Smooth muscle cell (in vitro differentiated cells): Measurements from ENCODE around the gene NUDT7. TPM values are rescaled to one million over a fixed set of nuclear protein-coding genes. Genes with fewer than 3 reads are reported as not detected.

ENCODE experiments used
- DNase-seq: peaks from one replicate; lab custom pipeline; 2025; ENCODE audit not compliant: unreplicated experiment; lab: John Stamatoyannopoulos, UW
- H2AFZ ChIP-seq: fragments of 200-600 bp; sonication (generic); 2 replicates; pipeline ENCODE4 v1.6.0; 2016; ENCODE audit warnings: antibody characterized with exemption, low read depth, mild to moderate bottlenecking
- H3F3A ChIP-seq: fragments of 200-600 bp; sonication (generic); 2 replicates; pipeline ENCODE4 v1.6.0; 2017; ENCODE audit warnings: antibody characterized with exemption, low read depth
- H3K27ac ChIP-seq: fragments of 200-600 bp; sonication (generic); 2 replicates; pipeline ENCODE4 v1.5.1; 2016; ENCODE audit warnings: low read depth, mild to moderate bottlenecking
- H3K27me3 ChIP-seq: fragments of 200-600 bp; sonication (generic); 2 replicates; pipeline ENCODE4 v1.6.1; 2016; ENCODE audit warnings: low read depth, mild to moderate bottlenecking
- H3K36me3 ChIP-seq: fragments of 200-600 bp; sonication (generic); 2 replicates; pipeline ENCODE4 v1.5.1; 2016; ENCODE audit warnings: low read depth
- H3K4me1 ChIP-seq: fragments of 200-600 bp; sonication (generic); 2 replicates; pipeline ENCODE4 v1.5.1; 2016; ENCODE audit warnings: low read depth
- H3K4me2 ChIP-seq: fragments of 200-600 bp; sonication (generic); 2 replicates; pipeline ENCODE4 v1.6.0; 2016; ENCODE audit warnings: mild to moderate bottlenecking
- H3K4me3 ChIP-seq: fragments of 200-600 bp; sonication (generic); 2 replicates; pipeline ENCODE4 v1.5.1; 2016; ENCODE audit warnings: mild to moderate bottlenecking
- H3K79me2 ChIP-seq: fragments of 200-600 bp; sonication (generic); 2 replicates; pipeline ENCODE4 v1.6.0; 2016; ENCODE audit warnings: low read depth, mild to moderate bottlenecking
- H3K9ac ChIP-seq: fragments of 200-600 bp; sonication (generic); 2 replicates; pipeline ENCODE4 v1.6.0; 2016; ENCODE audit warnings: low read depth
- H3K9me3 ChIP-seq: fragments of 200-600 bp; sonication (generic); replicated peaks from 2 replicates; pipeline ENCODE4 v1.5.1; 2016; ENCODE audit warnings: low read depth
- H4K20me1 ChIP-seq: fragments of 200-600 bp; sonication (generic); 2 replicates; pipeline ENCODE4 v1.6.0; 2016; ENCODE audit warnings: low read depth
- WGBS: methylation state at CpG from one replicate; pipeline ENCODE4 v1.1.7; 2016; ENCODE audit warnings: low lambda C conversion rate; 5-methylcytosine and 5-hydroxymethylcytosine counted together
- polyA plus RNA-seq: library from polyadenylated mRNA; unstranded; fragments of >200 nt; fragmentation: Nextera tagmentation; extraction: Ambion mirVana; gene quantifications from 2 replicates; pipeline ENCODE4 v1.2.1, GENCODE V29; 2016
- total RNA-seq: library from RNA; depleted of rRNA; stranded (reverse); fragments of >200 nt; gene quantifications from 2 replicates; pipeline ENCODE4 v1.2.3, GENCODE V29; 2014
- TF ChIP-seq, protein P1 (sequence below): fragments of 200-600 bp; sonication (generic); IDR thresholded peaks from 2 replicates; pipeline ENCODE4 v1.5.1; 2017; ENCODE audit warnings: borderline replicate concordance, mild to moderate bottlenecking, antibody characterized with exemption; ENCODE audit not compliant: insufficient read depth, poor library complexity, severe bottlenecking

NUDT7 gene
- total and polyA plus RNA-seq, 2 experiments from 2014 or later, result 2.8 to 4.6 TPM

DNA sequence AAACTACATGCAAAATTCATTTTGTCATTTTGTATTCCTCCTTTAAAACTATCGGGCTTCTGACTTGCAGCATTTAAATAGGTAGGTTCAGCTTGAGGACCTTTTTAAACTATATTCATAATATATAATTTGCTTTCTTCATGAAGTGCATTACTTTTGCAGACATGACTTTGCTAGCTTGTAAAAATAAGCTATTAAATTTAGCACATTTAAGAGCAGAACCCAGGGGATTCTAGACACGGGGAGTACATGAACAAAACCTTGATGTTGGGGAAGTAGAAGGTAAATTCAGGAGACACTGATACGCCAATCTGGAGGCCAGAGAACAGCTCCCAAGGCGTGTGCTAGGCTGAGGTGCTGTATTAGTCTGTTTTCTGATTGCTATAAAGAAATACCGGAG is 32.3 kb upstream of the NUDT7 start:
- H3K36me3 ChIP-seq, result no peaks in the 10 kb centered on the region
- DNase-seq, result no peak
- H3F3A ChIP-seq, result no peaks in the 10 kb centered on the region
- no peaks in the 10 kb centered on the region for H3K4me1 ChIP-seq
- no peaks in the 10 kb centered on the region for H3K79me2 ChIP-seq
- no peaks in the 10 kb centered on the region for H3K9me3 ChIP-seq
- H3K4me2 ChIP-seq, result no peak overlapping the region
- H2AFZ ChIP-seq, result no peak overlapping the region
- H3K27ac ChIP-seq, result no peak overlapping the region
- peaks cover 4% of the 10 kb centered on the region for H3K27me3 ChIP-seq
- 90% methylated on average over 5 of the region's 5 CpGs for WGBS
- TF ChIP-seq, protein P1, sequence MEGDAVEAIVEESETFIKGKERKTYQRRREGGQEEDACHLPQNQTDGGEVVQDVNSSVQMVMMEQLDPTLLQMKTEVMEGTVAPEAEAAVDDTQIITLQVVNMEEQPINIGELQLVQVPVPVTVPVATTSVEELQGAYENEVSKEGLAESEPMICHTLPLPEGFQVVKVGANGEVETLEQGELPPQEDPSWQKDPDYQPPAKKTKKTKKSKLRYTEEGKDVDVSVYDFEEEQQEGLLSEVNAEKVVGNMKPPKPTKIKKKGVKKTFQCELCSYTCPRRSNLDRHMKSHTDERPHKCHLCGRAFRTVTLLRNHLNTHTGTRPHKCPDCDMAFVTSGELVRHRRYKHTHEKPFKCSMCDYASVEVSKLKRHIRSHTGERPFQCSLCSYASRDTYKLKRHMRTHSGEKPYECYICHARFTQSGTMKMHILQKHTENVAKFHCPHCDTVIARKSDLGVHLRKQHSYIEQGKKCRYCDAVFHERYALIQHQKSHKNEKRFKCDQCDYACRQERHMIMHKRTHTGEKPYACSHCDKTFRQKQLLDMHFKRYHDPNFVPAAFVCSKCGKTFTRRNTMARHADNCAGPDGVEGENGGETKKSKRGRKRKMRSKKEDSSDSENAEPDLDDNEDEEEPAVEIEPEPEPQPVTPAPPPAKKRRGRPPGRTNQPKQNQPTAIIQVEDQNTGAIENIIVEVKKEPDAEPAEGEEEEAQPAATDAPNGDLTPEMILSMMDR, result no peak
- no peak overlapping the region for H3K9ac ChIP-seq
- no peak overlapping the region for H3K4me3 ChIP-seq
- no peaks in the 10 kb centered on the region for H4K20me1 ChIP-seq

DNA sequence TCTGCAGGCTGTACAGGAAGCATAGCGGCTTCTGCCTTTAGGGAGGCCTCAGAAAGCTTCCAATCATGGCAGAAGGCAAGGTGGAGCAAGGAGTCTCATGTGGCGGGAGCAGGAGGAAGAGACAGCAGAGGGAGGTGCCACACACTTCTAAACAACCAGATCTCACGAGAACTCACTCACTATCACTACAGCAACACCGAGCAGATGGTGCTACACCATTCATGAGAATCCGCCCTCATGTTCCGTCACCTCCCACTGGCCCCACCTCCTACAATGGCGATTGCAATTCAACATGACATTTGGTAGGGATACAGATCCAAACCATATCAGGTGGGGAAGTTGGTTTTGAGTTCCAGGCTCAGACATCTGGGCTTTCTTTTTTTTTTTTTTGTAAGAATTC is 31.9 kb upstream of the NUDT7 start:
- H3F3A ChIP-seq, result no peaks in the 10 kb centered on the region
- no peak for DNase-seq
- TF ChIP-seq, protein P1, result no peak

DNA sequence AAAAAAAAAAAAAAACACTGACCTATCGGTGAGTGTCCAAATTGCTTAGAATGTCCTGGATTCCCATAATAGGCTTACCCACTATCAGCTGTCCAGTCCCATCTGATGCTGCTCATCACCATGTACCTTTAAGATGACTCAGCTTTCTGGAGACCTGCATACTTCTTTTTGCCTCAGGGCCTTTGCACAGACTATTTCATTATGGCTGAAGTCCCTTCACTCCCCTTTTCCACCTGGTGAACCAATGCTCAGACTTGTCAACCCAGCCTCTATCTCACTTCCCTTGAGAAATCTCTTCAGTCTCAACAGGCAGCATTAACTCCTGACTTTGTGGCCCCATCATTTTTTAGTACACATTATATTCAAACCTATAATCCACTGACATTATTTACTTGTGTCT is 29.7 kb upstream of the NUDT7 start:
- 100% methylated on average over 1 of the region's 1 CpG for WGBS
- TF ChIP-seq, protein P1, result no peak
- Histone ChIP-seq H3K79me2 (no peaks in the 10 kb centered on the region), H3K9me3 (no peaks in the 10 kb centered on the region), H4K20me1 (no peaks in the 10 kb centered on the region), H3K36me3 (no peaks in the 10 kb centered on the region), H3K4me2 (no peak overlapping the region), H2AFZ (no peak overlapping the region), H3F3A (no peaks in the 10 kb centered on the region), H3K4me1 (no peaks in the 10 kb centered on the region), H3K27ac (no peak overlapping the region), H3K9ac (no peak overlapping the region), H3K4me3 (no peak overlapping the region), H3K27me3 (peaks cover 4% of the 10 kb centered on the region)
- no peak for DNase-seq

More for the DNA sequence above, 31.9 kb upstream of the NUDT7 start:
- H4K20me1 ChIP-seq, result no peaks in the 10 kb centered on the region
- H3K9me3 ChIP-seq, result no peaks in the 10 kb centered on the region
- H3K9ac ChIP-seq, result no peak overlapping the region
- no peak overlapping the region for H3K27ac ChIP-seq
- no peaks in the 10 kb centered on the region for H3K4me1 ChIP-seq
- H3K27me3 ChIP-seq, result peaks cover 4% of the 10 kb centered on the region
- 80% methylated on average over 7 of the region's 7 CpGs for WGBS
- H3K4me3 ChIP-seq, result no peak overlapping the region
- H2AFZ ChIP-seq, result no peak overlapping the region
- no peaks in the 10 kb centered on the region for H3K36me3 ChIP-seq
- H3K79me2 ChIP-seq, result no peaks in the 10 kb centered on the region
- H3K4me2 ChIP-seq, result no peak overlapping the region

DNA sequence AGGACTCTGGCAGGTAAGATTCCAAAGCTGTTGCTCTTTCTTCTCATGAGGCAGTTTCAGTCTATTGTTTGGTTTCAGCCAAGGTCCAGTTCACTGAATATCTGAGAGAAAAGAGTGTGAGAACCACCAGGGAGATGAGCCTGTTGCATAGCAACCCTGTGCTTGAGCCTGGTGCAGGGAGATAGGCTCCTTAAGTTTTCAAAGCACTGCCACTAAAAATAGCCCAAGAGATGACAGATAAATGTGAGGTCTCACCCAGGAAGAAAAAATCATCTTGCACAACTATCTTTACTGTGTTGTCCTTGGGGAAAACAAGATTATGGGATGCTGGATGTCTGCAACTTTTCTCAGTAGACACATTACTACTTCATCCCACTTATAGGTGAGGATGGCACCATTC is 26.2 kb upstream of the NUDT7 start:
- Histone ChIP-seq H3K27me3 (no peaks in the 10 kb centered on the region), H3K36me3 (no peaks in the 10 kb centered on the region), H3K4me2 (no peak overlapping the region), H3K79me2 (no peaks in the 10 kb centered on the region), H4K20me1 (no peaks in the 10 kb centered on the region), H3K27ac (no peak overlapping the region), H3F3A (no peaks in the 10 kb centered on the region), H3K9me3 (no peaks in the 10 kb centered on the region), H3K4me3 (no peak overlapping the region), H3K4me1 (no peaks in the 10 kb centered on the region), H3K9ac (no peak overlapping the region), H2AFZ (no peak overlapping the region)
- DNase-seq, result no peak
- TF ChIP-seq, protein P1, result no peak
